Large intestine (tissue), 12 donors: ENCODE measurements around the gene ZNF33A. TPM values are rescaled to one million over a fixed set of nuclear protein-coding genes. Genes with fewer than 3 reads are reported as not detected.
A peak's percentile ranks its signal among the peaks of the same experiment; 100 is the strongest.
"Not testable (repeated sequence)": the region's sequence is repeated elsewhere in the genome, so short reads cannot be mapped to it uniquely, and the experiment has no call there.

Source experiments
- DNase-seq, 2 donors: peaks; one replicate each; pipeline versions ENCODE4 v3.0.0 to v3.0.0-alpha.2; 2013
- H3K27ac ChIP-seq: one replicate; pipeline ENCODE4 v1.5.1; 2013; ENCODE audit warnings: low read length
- H3K27me3 ChIP-seq: 2 replicates; pipeline ENCODE4 v1.6.1; 2013; ENCODE audit warnings: low read length; ENCODE audit not compliant: control insufficient read depth, insufficient read depth
- H3K36me3 ChIP-seq: 2 replicates; pipeline ENCODE4 v1.6.1; 2013; ENCODE audit warnings: low read length; ENCODE audit not compliant: control insufficient read depth, insufficient read depth
- H3K4me1 ChIP-seq: one replicate; pipeline ENCODE4 v1.6.1; 2013; ENCODE audit warnings: low read length; ENCODE audit not compliant: control insufficient read depth, insufficient read depth
- H3K4me3 ChIP-seq: one replicate; pipeline ENCODE4 v1.5.1; 2013; ENCODE audit warnings: low read length
- H3K9me3 ChIP-seq: one replicate; pipeline ENCODE4 v1.6.1; 2013; ENCODE audit warnings: mild to moderate bottlenecking, low read depth, low read length, moderate library complexity; ENCODE audit not compliant: control insufficient read depth
- WGBS: methylation state at CpG from one replicate; pipeline ENCODE4 v1.1.5; 2013; ENCODE audit warnings: low lambda C conversion rate; ENCODE audit not compliant: insufficient coverage; 5-methylcytosine and 5-hydroxymethylcytosine counted together
- long read RNA-seq, 11 donors: transcript quantifications; one replicate each; lab custom pipeline, GENCODE V29; 2026
- polyA plus RNA-seq: library from polyadenylated mRNA; unstranded; fragments of 120-200 nt; gene quantifications from one replicate; pipeline ENCODE4 v1.2.1, GENCODE V29; 2013

Gene ZNF33A
- 40.9 TPM for polyA plus RNA-seq
- long read RNA-seq, donor 1, full-length matches to known transcripts: 6 of 6 reads
- long read RNA-seq, donor 1, partial matches to known transcripts: 0 of 6 reads
- long read RNA-seq, donor 1, other reads (novel, unspliced or antisense): 0 of 6 reads
- long read RNA-seq, donor 2, transcript ZNF33A-203 (5 exons, 3,994 nt): major isoform, 10 of 10 reads
- long read RNA-seq, donor 2, partial matches to known transcripts: 0 of 10 reads
- long read RNA-seq, donor 2, other reads (novel, unspliced or antisense): 0 of 10 reads
- long read RNA-seq, donor 3: 0 reads
- long read RNA-seq, donor 4: 0 reads
- long read RNA-seq, donor 5, full-length matches to known transcripts: 4 of 4 reads
- long read RNA-seq, donor 5, partial matches to known transcripts: 0 of 4 reads
- long read RNA-seq, donor 5, other reads (novel, unspliced or antisense): 0 of 4 reads
- long read RNA-seq, donor 6, full-length matches to known transcripts: 8 of 25 reads
- long read RNA-seq, donor 6, partial matches to known transcripts: 17 of 25 reads
- long read RNA-seq, donor 6, other reads (novel, unspliced or antisense): 0 of 25 reads
- long read RNA-seq, donor 7, full-length matches to known transcripts: 5 of 5 reads
- long read RNA-seq, donor 7, partial matches to known transcripts: 0 of 5 reads
- long read RNA-seq, donor 7, other reads (novel, unspliced or antisense): 0 of 5 reads
- long read RNA-seq, donor 8, full-length matches to known transcripts: 11 of 11 reads
- long read RNA-seq, donor 8, partial matches to known transcripts: 0 of 11 reads
- long read RNA-seq, donor 8, other reads (novel, unspliced or antisense): 0 of 11 reads
- long read RNA-seq, donor 9, full-length matches to known transcripts: 10 of 10 reads
- long read RNA-seq, donor 9, partial matches to known transcripts: 0 of 10 reads
- long read RNA-seq, donor 9, other reads (novel, unspliced or antisense): 0 of 10 reads
- long read RNA-seq, donor 10, full-length matches to known transcripts: 9 of 9 reads
- long read RNA-seq, donor 10, partial matches to known transcripts: 0 of 9 reads
- long read RNA-seq, donor 10, other reads (novel, unspliced or antisense): 0 of 9 reads
- long read RNA-seq, donor 11, transcript ZNF33A-203 (5 exons, 3,994 nt): major isoform, 6 of 8 reads
- long read RNA-seq, donor 11, partial matches to known transcripts: 0 of 8 reads
- long read RNA-seq, donor 11, other reads (novel, unspliced or antisense): 0 of 8 reads

- Histone ChIP-seq H3K4me1 (no peaks in the 10 kb centered on the region), H3K27ac (peak within 1 kb of the TSS; percentile 97), H3K36me3 (peaks cover 8% of the 10 kb centered on the region), H3K9me3 (no peaks in the 10 kb centered on the region), H3K4me3 (peak within 1 kb of the TSS; percentile 69), H3K27me3 (no peaks in the 10 kb centered on the region)
- peak; percentile 95 to 97 for DNase-seq
- 0% methylated on average over 1 of the region's 46 CpGs for WGBS
Measured at GRCh38 chr10:38010119-38010903, at the start of gene ZNF33A. Gene ZNF33A (plus strand): TSS chr10:38010675. CDS start chr10:38012342, 1,667 bp downstream.

DNA sequence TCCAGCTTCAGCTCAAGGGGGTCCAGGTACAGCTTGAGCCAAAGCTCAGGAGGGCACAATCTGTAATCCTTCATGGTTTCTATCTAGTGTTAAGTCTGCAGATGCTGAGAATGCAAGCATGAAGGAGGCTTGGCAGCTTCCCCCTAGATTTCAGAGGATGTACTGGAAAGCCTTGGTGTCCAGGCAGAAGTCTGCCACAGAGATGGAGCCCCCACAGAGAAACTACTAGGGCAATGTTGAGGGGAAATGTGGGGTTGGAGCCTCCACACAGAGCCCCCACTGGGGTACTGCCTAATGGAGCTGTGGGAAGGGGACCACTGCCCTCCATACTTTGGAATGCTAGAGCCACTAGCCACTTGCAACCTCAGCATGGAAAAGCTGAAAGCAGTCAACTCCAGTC lies 45.5 kb upstream of the ZNF33A start:
- H3K36me3 ChIP-seq: peaks cover 13% of the 10 kb centered on the region
- no peaks in the 10 kb centered on the region for H3K4me1 ChIP-seq
- no peak overlapping the region for H3K4me3 ChIP-seq
- peaks cover 8% of the 10 kb centered on the region for H3K9me3 ChIP-seq
- no peaks in the 10 kb centered on the region for H3K27me3 ChIP-seq
- H3K27ac ChIP-seq: no peak overlapping the region
- DNase-seq: no peak

GRCh38 chr10:37972396-37972795 lies 38.1 kb upstream of the ZNF33A start:
- no peaks in the 10 kb centered on the region for H3K27me3 ChIP-seq
- no peak overlapping the region for H3K4me3 ChIP-seq
- H3K36me3 ChIP-seq: peaks cover 8% of the 10 kb centered on the region
- H3K9me3 ChIP-seq: no peaks in the 10 kb centered on the region
- H3K27ac ChIP-seq: no peak overlapping the region
- DNase-seq: no peak
- H3K4me1 ChIP-seq: no peaks in the 10 kb centered on the region
- WGBS: 71% methylated on average over 1 of the region's 1 CpG

- DNase-seq: peak in 1 of 2 donors; percentile 59
- Histone ChIP-seq H3K27me3 (no peaks in the 10 kb centered on the region), H3K27ac (peak overlapping the region; percentile 77), H3K4me3 (peak overlapping the region; percentile 67), H3K9me3 (no peaks in the 10 kb centered on the region), H3K4me1 (no peaks in the 10 kb centered on the region), H3K36me3 (no peaks in the 10 kb centered on the region)
- whole genome bisulfite sequencing: no CpG with 5 or more reads among the region's 5 CpGs
Measured at GRCh38 chr10:37975401-37975991, 35.0 kb upstream of the ZNF33A start.

- Histone ChIP-seq H3K27ac (peak within 1 kb of the TSS; percentile 77), H3K4me3 (peak within 1 kb of the TSS; percentile 67), H3K4me1 (no peaks in the 10 kb centered on the region), H3K36me3 (no peaks in the 10 kb centered on the region), H3K9me3 (no peaks in the 10 kb centered on the region), H3K27me3 (no peaks in the 10 kb centered on the region)
- peak; percentile 100 for DNase-seq
- WGBS: no CpG with 5 or more reads among the region's 66 CpGs
Measured at GRCh38 chr10:37976091-37976879, 34.2 kb upstream of the ZNF33A start, which contains the start of gene ZNF25. Gene ZNF25 (minus strand): TSS chr10:37976647. CDS start chr10:37971722, 4,925 bp downstream.

GRCh38 chr10:37976880-37977203 lies 33.6 kb upstream of the ZNF33A start:
- Histone ChIP-seq H3K9me3 (no peaks in the 10 kb centered on the region), H3K27me3 (no peaks in the 10 kb centered on the region), H3K27ac (peak overlapping the region; percentile 77), H3K4me1 (no peaks in the 10 kb centered on the region), H3K36me3 (no peaks in the 10 kb centered on the region), H3K4me3 (peak overlapping the region; percentile 67)
- DNase-seq: no peak
- no CpG with 5 or more reads among the region's 9 CpGs for WGBS

GRCh38 chr10:37991655-37992054 lies 18.8 kb upstream of the ZNF33A start:
- H3K9me3 ChIP-seq: no peaks in the 10 kb centered on the region
- H3K4me3 ChIP-seq: no peak overlapping the region
- no peaks in the 10 kb centered on the region for H3K36me3 ChIP-seq
- no peak overlapping the region for H3K27ac ChIP-seq
- H3K4me1 ChIP-seq: no peaks in the 10 kb centered on the region
- no CpG with 5 or more reads among the region's 2 CpGs for WGBS
- H3K27me3 ChIP-seq: no peaks in the 10 kb centered on the region
- DNase-seq: no peak

DNA sequence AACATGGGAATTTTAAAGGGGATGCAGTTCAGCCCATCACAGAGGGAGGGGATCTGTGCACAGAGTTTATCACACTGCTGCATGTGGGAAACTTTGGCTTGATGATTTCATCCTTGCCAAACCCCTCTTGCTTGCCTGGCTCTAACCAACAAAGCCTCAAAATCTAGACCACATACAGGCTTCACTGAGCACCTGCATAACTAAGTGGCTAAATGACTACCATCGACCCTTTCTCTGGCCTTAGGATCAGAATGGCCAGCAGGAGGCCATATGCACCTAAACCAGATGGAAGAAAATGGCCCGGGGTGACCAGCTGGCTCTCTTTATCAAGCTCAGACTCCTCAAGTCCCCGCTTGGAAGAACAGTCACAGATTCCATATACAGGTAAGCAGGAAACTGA lies 18.4 kb upstream of the ZNF33A start:
- H3K4me3 ChIP-seq: no peak overlapping the region
- DNase-seq: no peak
- H3K36me3 ChIP-seq: no peaks in the 10 kb centered on the region
- no peaks in the 10 kb centered on the region for H3K27me3 ChIP-seq
- H3K9me3 ChIP-seq: no peaks in the 10 kb centered on the region
- H3K4me1 ChIP-seq: no peaks in the 10 kb centered on the region
- no CpG with 5 or more reads among the region's 3 CpGs for WGBS
- H3K27ac ChIP-seq: no peak overlapping the region

DNA sequence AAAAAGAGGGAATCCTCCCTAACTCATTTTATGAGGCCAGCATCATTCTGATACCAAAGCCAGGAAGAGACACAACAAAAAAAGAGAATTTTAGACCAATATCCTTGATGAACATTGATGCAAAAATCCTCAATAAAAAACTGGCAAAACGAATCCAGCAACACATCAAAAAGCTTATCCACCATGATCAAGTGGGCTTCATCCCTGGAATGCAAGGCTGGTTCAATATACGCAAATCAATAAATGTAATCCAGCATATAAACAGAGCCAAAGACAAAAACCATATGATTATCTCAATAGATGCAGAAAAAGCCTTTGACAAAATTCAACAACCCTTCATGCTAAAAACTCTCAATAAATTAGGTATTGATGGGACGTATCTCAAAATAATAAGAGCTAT lies 11.6 kb upstream of the ZNF33A start:
- H3K9me3 ChIP-seq, H3K4me1 ChIP-seq, H3K4me3 ChIP-seq, H3K27me3 ChIP-seq, H3K27ac ChIP-seq, H3K36me3 ChIP-seq, DNase-seq: not testable (repeated sequence)
- no CpG with 5 or more reads among the region's 3 CpGs for WGBS
